Motor neuron (in vitro differentiated cells): Measurements from ENCODE around the gene RPA1. TPM values are rescaled to one million over a fixed set of nuclear protein-coding genes. Genes with fewer than 3 reads are reported as not detected.

Experiments
- ATAC-seq, 8 experiments: fragments of 200-7000 bp; cut with Tn5 transposase; replicated peaks in 6 of 8; 2 replicates each; pipeline ENCODE4 v1.8.0; 2021; ENCODE audit warnings: mild to moderate bottlenecking in 8 of 8, moderate library complexity in 8 of 8
- H3K27ac ChIP-seq, 2 donors: fragments of 250-450 bp; sonication (Bioruptor Pico); 2 replicates each; pipeline ENCODE4 v1.9.0; 2021; ENCODE audit warnings: antibody characterized with exemption in 2 of 2, mild to moderate bottlenecking in 2 of 2, moderate library complexity in 1 of 2
- H3K4me1 ChIP-seq, 2 donors: fragments of 250-450 bp; sonication (Bioruptor Pico); replicated peaks in 1 of 2; 2 replicates each; pipeline ENCODE4 v1.6.1; 2021; ENCODE audit warnings: antibody characterized with exemption in 2 of 2, mild to moderate bottlenecking in 2 of 2, moderate library complexity in 1 of 2
- H3K4me3 ChIP-seq, 5 donors: fragments of 250-450 bp; sonication (Bioruptor Pico); 2 replicates each; pipeline ENCODE4 v1.9.0; 2021; ENCODE audit warnings: antibody characterized with exemption in 5 of 5, mild to moderate bottlenecking in 5 of 5, moderate library complexity in 4 of 5
- WGBS, 10 experiments: fragments of 450-650 bp; shearing (Covaris generic); methylation state at CpG; one replicate each; pipeline ENCODE4 v1.0.0; 2022; 5-methylcytosine and 5-hydroxymethylcytosine counted together
- in situ Hi-C, 9 experiments: fragments of 400-800 bp; cut with MboI; loops; one replicate each; pipeline ENCODE4 v1.15.0; 2021; ENCODE audit warnings: low sequenced_read_pairs in 9 of 9, low pct_unique_long_range_greater_than_20kb in 2 of 9; ENCODE audit not compliant: unreplicated experiment in 9 of 9
- total RNA-seq, 8 experiments: library from RNA; unstranded; fragments of 300-600 nt; gene quantifications; 2 replicates each; pipeline versions ENCODE4 v1.2.3 to v1.2.4, GENCODE V29; 2022

The RPA1 gene
- total RNA-seq, 8 experiments from 2014 or later, result 7.9 to 52.8 (median 16.9) TPM

DNA sequence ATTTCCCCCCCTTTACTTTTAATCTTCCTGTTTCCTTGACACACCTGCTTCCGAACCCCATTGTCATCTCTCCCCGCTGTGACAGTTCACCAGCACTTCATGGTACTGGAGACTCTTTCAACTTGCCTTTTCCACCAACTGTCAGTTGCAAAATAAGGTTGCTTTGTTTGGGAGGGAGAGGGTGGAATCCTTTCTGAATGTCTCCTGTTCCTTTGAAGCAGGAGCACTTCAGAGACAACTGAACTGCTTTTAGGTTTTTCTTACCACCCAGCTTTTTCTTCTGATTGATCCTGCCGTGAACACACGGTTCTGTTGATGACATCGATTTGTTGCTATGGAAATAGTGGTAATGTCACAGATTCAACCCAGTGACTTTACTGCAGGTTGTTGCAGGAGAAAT, 42.0 kb downstream of the RPA1 start:
- H3K27ac ChIP-seq, result no peak overlapping the region

DNA sequence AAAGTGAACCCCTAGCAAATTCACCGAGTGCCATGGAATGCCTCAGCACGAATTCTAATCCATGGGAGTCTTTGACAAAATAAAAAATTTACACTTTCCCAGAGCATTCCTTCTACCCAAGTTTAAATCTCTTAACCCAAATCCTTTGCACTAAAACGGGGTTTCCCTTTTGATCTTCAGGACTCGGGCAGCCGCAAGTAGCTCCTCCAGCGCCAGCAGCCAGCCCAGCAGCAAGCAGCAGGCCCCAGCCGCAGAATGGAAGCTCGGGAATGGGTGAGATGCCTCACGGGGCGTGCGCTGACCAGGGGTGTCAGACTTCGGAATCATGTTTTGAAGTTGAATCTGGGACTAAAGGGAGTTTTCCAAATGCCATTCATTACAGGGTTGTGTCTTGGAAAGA, 42.4 kb downstream of the RPA1 start:
- WGBS, 10 experiments, result 88 to 100% (median 100%) methylated on average over 1 to 5 of the region's 12 CpGs; no CpG with 5 or more reads in 3 of the 10 experiments
- no peak for ATAC-seq
- in situ Hi-C loops, result no loop called here
- Histone ChIP-seq H3K4me1 (no peaks in the 10 kb centered on the region), H3K4me3 (no peak overlapping the region), H3K27ac (no peak overlapping the region)

More for the DNA sequence above, 42.0 kb downstream of the RPA1 start:
- no peak for ATAC-seq
- in situ Hi-C loops, result no loop called here
- 67 to 100% (median 85%) methylated on average over 1 to 5 of the region's 5 CpGs for WGBS, 10 experiments
- Histone ChIP-seq H3K4me3 (no peak overlapping the region), H3K4me1 (no peaks in the 10 kb centered on the region)

DNA sequence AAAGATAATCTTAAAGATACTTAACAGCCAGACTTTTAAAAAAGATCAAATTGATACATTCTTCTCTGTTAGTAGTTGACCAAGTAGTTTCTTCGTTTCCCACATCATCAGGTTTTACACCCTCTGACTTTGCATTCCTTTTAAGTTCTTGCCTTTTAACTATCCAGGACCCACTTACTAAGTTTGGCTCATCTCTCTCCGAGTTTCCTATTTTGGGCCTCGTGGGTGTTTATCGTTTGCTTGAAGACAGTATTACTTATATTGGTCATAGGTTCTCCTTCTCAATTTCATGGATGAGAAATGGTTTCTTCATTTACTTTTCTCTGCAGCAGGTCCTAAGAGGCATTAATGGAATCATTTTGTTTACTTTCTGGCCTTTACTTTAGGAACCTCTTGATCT, 43.2 kb downstream of the RPA1 start:
- ATAC-seq, result no peak
- in situ Hi-C loops, result no loop called here
- WGBS, 10 experiments, result 63 to 100% (median 87%) methylated on average over 1 to 4 of the region's 4 CpGs
- Histone ChIP-seq H3K4me3 (no peak overlapping the region), H3K4me1 (no peaks in the 10 kb centered on the region), H3K27ac (no peak overlapping the region)

DNA sequence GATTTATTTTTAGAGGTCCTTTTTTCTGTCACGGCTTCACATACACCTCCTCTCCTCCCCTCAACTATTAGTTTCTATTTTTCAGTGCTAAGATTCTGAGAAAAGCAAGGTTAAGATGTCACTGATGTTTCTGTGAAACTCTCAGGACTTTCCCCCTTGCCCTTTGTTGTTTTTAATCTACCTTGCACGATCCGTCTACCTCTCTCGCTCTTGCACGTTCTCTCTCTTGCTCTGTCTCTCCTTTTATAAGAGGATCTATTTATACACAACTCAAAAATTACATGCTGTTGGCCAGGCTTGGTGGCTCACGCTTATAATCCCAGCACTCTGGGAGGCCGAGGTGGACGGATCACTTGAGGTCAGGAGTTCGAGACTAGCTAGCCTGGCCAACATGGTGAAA, 43.6 kb downstream of the RPA1 start:
- no peak overlapping the region for H3K27ac ChIP-seq
- 92 to 100% (median 98%) methylated on average over 1 to 8 of the region's 9 CpGs for WGBS, 10 experiments
- H3K4me1 ChIP-seq, result no peaks in the 10 kb centered on the region
- no peak overlapping the region for H3K4me3 ChIP-seq
- no peak for ATAC-seq
- in situ Hi-C loops, result no loop called here

DNA sequence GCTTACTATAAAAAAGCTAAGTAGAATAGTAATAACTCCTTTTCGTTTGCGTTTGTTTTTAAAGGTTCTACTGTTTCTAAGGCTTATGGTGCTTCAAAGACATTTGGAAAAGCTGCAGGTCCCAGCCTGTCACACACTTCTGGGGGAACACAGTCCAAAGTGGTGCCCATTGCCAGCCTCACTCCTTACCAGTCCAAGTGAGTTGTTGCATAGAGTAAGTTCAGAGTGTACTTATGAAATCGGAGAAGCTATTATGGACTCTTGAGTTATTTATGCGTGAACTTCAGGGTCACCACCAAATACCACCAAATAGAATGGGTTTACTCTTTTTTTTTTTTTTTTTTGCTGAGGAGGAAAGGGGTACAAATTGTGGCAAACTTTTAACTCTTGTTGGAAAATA, 45.8 kb downstream of the RPA1 start:
- Histone ChIP-seq H3K27ac (no peak overlapping the region), H3K4me3 (no peak overlapping the region), H3K4me1 (no peaks in the 10 kb centered on the region)
- WGBS, 10 experiments, result 70 to 100% (median 94%) methylated on average over 1 to 4 of the region's 4 CpGs; no CpG with 5 or more reads in 1 of the 10 experiments
- ATAC-seq, result no peak
- in situ Hi-C loops, result loop anchor here in 1 of 9 experiments (25.0 kb wide), 1 partner anchor 387 kb away; no protein-coding TSS in a partner anchor

DNA sequence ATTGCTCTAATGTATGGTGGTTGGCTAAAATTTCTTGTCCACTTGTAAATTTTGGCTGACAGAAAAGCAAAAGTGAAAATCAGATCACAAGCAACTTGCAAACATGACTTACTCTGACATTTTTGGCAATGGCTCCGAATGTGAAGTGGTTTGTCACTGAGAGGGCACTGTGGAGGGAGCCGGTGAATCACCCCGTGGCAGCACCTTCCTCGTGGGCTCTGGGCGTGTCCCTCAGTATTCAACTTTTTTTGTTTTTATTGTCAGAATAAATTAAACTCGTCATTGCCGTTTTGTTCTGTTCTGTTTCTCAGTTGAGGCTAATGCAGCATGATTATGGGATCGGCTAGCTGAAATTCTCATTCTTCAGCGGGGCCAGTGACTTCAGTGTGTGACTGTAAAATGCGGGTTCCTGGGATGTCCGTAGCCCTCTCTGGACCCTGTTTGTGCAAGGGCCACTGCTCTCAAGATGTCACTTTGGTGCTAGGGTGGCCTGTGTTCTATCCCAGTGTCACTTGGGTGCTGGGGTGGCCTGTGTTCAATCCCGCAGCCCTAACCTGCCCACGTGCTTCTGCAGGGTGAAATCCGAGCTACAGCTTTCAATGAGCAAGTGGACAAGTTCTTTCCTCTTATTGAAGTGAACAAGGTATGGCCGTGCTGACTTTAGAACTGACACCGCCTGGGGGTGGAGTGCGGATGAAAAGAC, 48.8 kb downstream of the RPA1 start:
- in situ Hi-C loops, result loop anchor here in 1 of 9 experiments (25.0 kb wide), 1 partner anchor 384 kb away; no protein-coding TSS in a partner anchor
- WGBS, 10 experiments, result 17 to 100% (median 92%) methylated on average over 1 to 13 of the region's 17 CpGs; no CpG with 5 or more reads in 2 of the 10 experiments
- Histone ChIP-seq H3K27ac (no peak overlapping the region), H3K4me3 (no peak overlapping the region), H3K4me1 (no peaks in the 10 kb centered on the region)
- no peak for ATAC-seq

DNA sequence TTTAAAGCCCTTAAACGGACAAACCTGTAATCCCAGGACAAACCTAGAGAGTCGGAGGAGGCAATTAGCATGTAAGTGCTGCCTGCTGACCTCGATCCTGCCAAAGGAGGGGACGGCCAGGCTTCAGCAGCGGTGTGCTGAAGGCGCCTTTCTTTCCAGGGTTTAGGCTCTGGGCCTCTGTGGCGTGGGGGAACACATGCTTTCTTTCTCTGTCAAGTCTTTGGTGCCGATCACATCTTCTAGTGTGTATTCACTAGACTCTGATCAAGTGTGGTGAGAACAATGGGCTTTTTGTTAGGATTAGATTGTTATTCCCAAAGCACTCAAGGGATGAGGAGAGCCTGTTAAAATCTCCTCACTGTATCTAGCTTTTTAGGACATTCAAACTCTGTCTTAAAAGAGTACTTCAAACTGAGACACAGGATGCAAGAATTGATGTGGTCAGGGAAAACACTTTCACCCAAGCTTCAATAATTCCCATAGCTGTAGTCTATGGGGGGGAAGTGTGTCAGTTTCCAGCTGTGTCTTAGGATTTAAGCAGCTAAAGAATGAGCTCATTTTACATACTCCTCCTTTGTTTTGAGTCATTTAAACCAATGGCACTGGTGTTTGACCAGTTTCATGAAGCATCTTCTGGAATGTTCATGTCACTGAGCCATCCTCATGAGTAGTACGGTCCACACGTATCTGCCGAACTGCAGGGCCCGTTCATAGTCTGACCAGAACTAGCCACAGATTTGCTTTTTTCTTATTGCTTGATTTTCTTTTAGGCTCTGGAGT, 51.2 kb downstream of the RPA1 start:
- no peaks in the 10 kb centered on the region for H3K4me1 ChIP-seq
- 56 to 100% (median 81%) methylated on average over 2 to 10 of the region's 12 CpGs; no CpG with 5 or more reads in 1 of the 10 experiments for WGBS, 10 experiments
- H3K4me3 ChIP-seq, result no peak overlapping the region
- in situ Hi-C loops, result loop anchor here in 1 of 9 experiments (25.0 kb wide), 1 partner anchor 381 kb away; no protein-coding TSS in a partner anchor
- H3K27ac ChIP-seq, result no peak overlapping the region
- peak in 1 of 8 experiments; percentile 41 for ATAC-seq

- in situ Hi-C loops, result loop anchor here in 1 of 9 experiments (25.0 kb wide), 1 partner anchor 379 kb away; no protein-coding TSS in a partner anchor
- 40 to 100% (median 75%) methylated on average over 1 to 7 of the region's 10 CpGs; no CpG with 5 or more reads in 2 of the 10 experiments for WGBS, 10 experiments
- no peaks in the 10 kb centered on the region for H3K4me1 ChIP-seq
- H3K4me3 ChIP-seq, result no peak overlapping the region
- no peak overlapping the region for H3K27ac ChIP-seq
- peak in 3 of 8 experiments; percentile 54 to 65 (median 55) for ATAC-seq
Measured at GRCh38 chr17:1882836-1883235, 53.0 kb downstream of the RPA1 start.

GRCh38 chr17:1883536-1883935, 53.7 kb downstream of the RPA1 start:
- no peak for ATAC-seq
- in situ Hi-C loops, result loop anchor here in 1 of 9 experiments (25.0 kb wide), 1 partner anchor 379 kb away; no protein-coding TSS in a partner anchor
- no peak overlapping the region for H3K27ac ChIP-seq
- H3K4me3 ChIP-seq, result no peak overlapping the region
- H3K4me1 ChIP-seq, result no peaks in the 10 kb centered on the region
- 90 to 100% (median 95%) methylated on average over 1 to 11 of the region's 16 CpGs; no CpG with 5 or more reads in 3 of the 10 experiments for WGBS, 10 experiments

GRCh38 chr17:1888741-1889140, 58.9 kb downstream of the RPA1 start:
- Histone ChIP-seq H3K27ac (no peak overlapping the region), H3K4me3 (no peak overlapping the region), H3K4me1 (no peaks in the 10 kb centered on the region)
- 81 to 100% (median 96%) methylated on average over 1 to 10 of the region's 14 CpGs for WGBS, 10 experiments
- no peak for ATAC-seq
- in situ Hi-C loops, result loop anchor here in 1 of 9 experiments (25.0 kb wide), 1 partner anchor 374 kb away; no protein-coding TSS in a partner anchor

- H3K4me1 ChIP-seq, result no peaks in the 10 kb centered on the region
- ATAC-seq, result no peak
- no peak overlapping the region for H3K27ac ChIP-seq
- no peak overlapping the region for H3K4me3 ChIP-seq
- WGBS, 10 experiments, result 60 to 88% (median 80%) methylated on average over 1 to 13 of the region's 15 CpGs; no CpG with 5 or more reads in 1 of the 10 experiments
- in situ Hi-C loops, result loop anchor here in 1 of 9 experiments (25.0 kb wide), 1 partner anchor 371 kb away; no protein-coding TSS in a partner anchor
Measured at GRCh38 chr17:1890758-1891450, 61.1 kb downstream of the RPA1 start.

DNA sequence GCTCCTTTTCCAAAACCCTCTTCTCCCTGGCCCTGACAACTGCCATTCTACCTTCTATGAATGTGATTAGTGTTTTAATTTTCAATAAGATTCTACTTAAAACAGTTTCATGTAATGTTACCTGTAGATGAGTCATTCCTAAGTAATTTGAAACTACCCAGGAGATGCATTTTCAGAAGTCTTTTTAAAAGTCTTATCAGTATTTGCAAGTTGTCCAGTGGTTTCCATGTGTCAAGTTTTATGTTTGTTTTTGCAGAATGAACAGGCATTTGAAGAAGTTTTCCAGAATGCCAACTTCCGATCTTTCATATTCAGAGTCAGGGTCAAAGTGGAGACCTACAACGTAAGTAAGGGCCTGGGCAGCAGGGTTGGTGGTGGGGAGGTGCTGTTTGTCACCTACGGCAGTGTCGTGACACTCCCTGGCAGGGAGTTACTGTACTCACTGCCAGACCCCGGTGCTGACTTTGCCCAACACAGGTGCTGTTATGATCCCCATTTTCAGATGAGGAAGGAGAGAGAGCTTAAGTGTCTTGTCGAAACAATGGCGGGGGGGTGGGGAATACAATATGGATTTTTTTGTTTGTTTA, 65.0 kb downstream of the RPA1 start:
- Histone ChIP-seq H3K4me1 (no peaks in the 10 kb centered on the region), H3K27ac (no peak overlapping the region), H3K4me3 (no peak overlapping the region)
- WGBS, 10 experiments, result 80 to 100% (median 94%) methylated on average over 1 to 7 of the region's 7 CpGs; no CpG with 5 or more reads in 1 of the 10 experiments
- in situ Hi-C loops, result loop anchor here in 1 of 9 experiments (25.0 kb wide), 1 partner anchor 367 kb away; no protein-coding TSS in a partner anchor
- ATAC-seq, result no peak
